H1 (cell line): ENCODE data around the gene VCPKMT. TPM values are rescaled to one million over a fixed set of nuclear protein-coding genes. Genes with fewer than 3 reads are reported as not detected.
A peak's percentile ranks its signal among the peaks of the same experiment; 100 is the strongest.

Source experiments
- CTCF ChIA-PET: fragments of 300-600 bp; sonication (Branson Sonifier 250); formaldehyde crosslinking; loops from one replicate; lab custom pipeline; 2021; ENCODE audit not compliant: partially characterized antibody; lab: Charles Lee
- POLR2A ChIA-PET: fragments of 300-600 bp; sonication (Branson Sonifier 250); formaldehyde crosslinking; loops from one replicate; lab custom pipeline; 2021; ENCODE audit warnings: inconsistent platforms; ENCODE audit not compliant: partially characterized antibody; lab: Charles Lee
- DNase-seq, 2 experiments: peaks; one replicate each; pipeline versions ENCODE4 v3.0.0 to v3.0.0-alpha.2; 2010 to 2022; ENCODE audit warnings: low spot score in 2 of 2, low read depth in 1 of 2, mixed read lengths in 1 of 2
- FAIRE-seq: peaks from 2 replicates; lab custom pipeline; 2011; peaks lifted over from hg19 to GRCh38; lab: Jason Lieb, UNC
- H2AFZ ChIP-seq: 2 replicates; pipeline ENCODE4 v1.8.1; 2012; ENCODE audit warnings: low read length, inconsistent platforms
- H2AK5ac ChIP-seq: 2 replicates; pipeline ENCODE4 v1.6.1; 2013; ENCODE audit warnings: low read depth, low read length
- H2BK120ac ChIP-seq: replicated peaks from 2 replicates; pipeline ENCODE3; 2013; ENCODE audit warnings: low read depth, low read length, inconsistent platforms
- H2BK12ac ChIP-seq: 2 replicates; pipeline ENCODE4 v1.6.1; 2013; ENCODE audit warnings: low read depth, low read length
- H2BK15ac ChIP-seq: 2 replicates; pipeline ENCODE4 v1.6.1; 2013; ENCODE audit warnings: low read length
- H2BK20ac ChIP-seq: 2 replicates; pipeline ENCODE4 v1.6.1; 2013; ENCODE audit warnings: low read length
- H2BK5ac ChIP-seq: 2 replicates; pipeline ENCODE4 v1.6.1; 2013; ENCODE audit warnings: low read depth, low read length
- H3K14ac ChIP-seq: 2 replicates; pipeline ENCODE4 v1.6.1; 2013; ENCODE audit warnings: inconsistent platforms; ENCODE audit not compliant: insufficient read length
- H3K18ac ChIP-seq: 2 replicates; pipeline ENCODE4 v1.6.1; 2013; ENCODE audit warnings: low read length; ENCODE audit errors: extremely low read depth
- H3K23ac ChIP-seq: 2 replicates; pipeline ENCODE4 v1.6.1; 2013; ENCODE audit warnings: inconsistent platforms; ENCODE audit not compliant: insufficient read length
- H3K23me2 ChIP-seq: 2 replicates; pipeline ENCODE4 v1.6.1; 2013; ENCODE audit warnings: low read depth, low read length
- H3K27ac ChIP-seq: 2 replicates; pipeline ENCODE4 v1.6.1; 2011; ENCODE audit warnings: low read depth, low read length, inconsistent platforms
- H3K27me3 ChIP-seq, 4 experiments: replicated peaks in 1 of 4; 1 replicate in 1 of 4; 2 replicates in 3 of 4; pipeline versions ENCODE4 v1.6.1 to v1.8.1; 2011 to 2013; ENCODE audit warnings: low read length in 3 of 4, mild to moderate bottlenecking in 3 of 4, inconsistent platforms in 2 of 4, mixed read lengths in 2 of 4, moderate library complexity in 1 of 4; ENCODE audit not compliant: control insufficient read depth in 3 of 4, insufficient read depth in 3 of 4; ENCODE audit errors: extremely low read depth in 1 of 4
- H3K36me3 ChIP-seq, 4 experiments: 2 replicates each; pipeline versions ENCODE4 v1.6.1 to v1.8.1; 2011 to 2013; ENCODE audit warnings: mild to moderate bottlenecking in 4 of 4, low read length in 3 of 4, moderate library complexity in 2 of 4, control low read depth in 1 of 4, inconsistent platforms in 1 of 4; ENCODE audit not compliant: insufficient read depth in 4 of 4, control insufficient read depth in 2 of 4
- H3K4ac ChIP-seq: replicated peaks from 2 replicates; pipeline ENCODE3; 2013; ENCODE audit warnings: low read length, low read depth, mixed read lengths, inconsistent platforms; ENCODE audit not compliant: insufficient read length
- H3K4me1 ChIP-seq, 4 experiments: replicated peaks in 1 of 4; 1 replicate in 1 of 4; 2 replicates in 3 of 4; pipeline versions ENCODE4 v1.6.1 to v1.8.1; 2011 to 2013; ENCODE audit warnings: low read length in 3 of 4, inconsistent platforms in 2 of 4, mixed read lengths in 1 of 4; ENCODE audit not compliant: insufficient read depth in 4 of 4, control insufficient read depth in 3 of 4
- H3K4me2 ChIP-seq, 2 experiments: 2 replicates each; pipeline versions ENCODE4 v1.6.1 to v1.8.1; 2011 to 2013; ENCODE audit warnings: low read depth in 2 of 2, low read length in 2 of 2, control low read depth in 1 of 2, inconsistent platforms in 1 of 2, mild to moderate bottlenecking in 1 of 2; ENCODE audit not compliant: insufficient read depth in 1 of 2
- H3K4me3 ChIP-seq, 4 experiments: fragments of 200-600, 300-600 bp in 1 of 4; sonication (generic), shearing (Covaris generic), sonication (Bioruptor Twin) in 1 of 4; 2 replicates each; pipeline versions ENCODE4 v1.5.1 to v1.8.1; 2011 to 2016; ENCODE audit warnings: low read length in 4 of 4, low read depth in 3 of 4, control low read depth in 2 of 4, inconsistent platforms in 2 of 4, mild to moderate bottlenecking in 2 of 4, mixed read lengths in 1 of 4, moderate library complexity in 1 of 4; ENCODE audit not compliant: insufficient read depth in 2 of 4; ENCODE audit errors: extremely low read depth in 1 of 4
- H3K56ac ChIP-seq: replicated peaks from 2 replicates; pipeline ENCODE3; 2013; ENCODE audit warnings: low read depth, mild to moderate bottlenecking, mixed read lengths, low read length, inconsistent platforms; ENCODE audit not compliant: insufficient read length
- H3K79me1 ChIP-seq: 2 replicates; pipeline ENCODE4 v1.6.1; 2013; ENCODE audit warnings: low read depth, low read length, control low read depth
- H3K79me2 ChIP-seq, 2 experiments: 2 replicates each; pipeline versions ENCODE4 v1.6.1 to v1.8.1; 2012 to 2013; ENCODE audit warnings: low read length in 2 of 2, mild to moderate bottlenecking in 2 of 2, inconsistent platforms in 1 of 2; ENCODE audit not compliant: insufficient read depth in 2 of 2, control insufficient read depth in 1 of 2
- H3K9ac ChIP-seq, 4 experiments: replicated peaks in 1 of 4; 1 replicate in 1 of 4; 2 replicates in 3 of 4; pipeline versions ENCODE4 v1.6.1 to v1.8.1; 2011 to 2013; ENCODE audit warnings: low read depth in 3 of 4, low read length in 3 of 4, control low read depth in 2 of 4, mild to moderate bottlenecking in 2 of 4, moderate library complexity in 2 of 4, inconsistent platforms in 1 of 4; ENCODE audit errors: extremely low read depth in 1 of 4
- H3K9me3 ChIP-seq, 2 experiments: 2 replicates each; pipeline versions ENCODE4 v1.6.1 to v1.8.1; 2012 to 2013; ENCODE audit warnings: mild to moderate bottlenecking in 2 of 2, moderate library complexity in 2 of 2, control low read depth in 1 of 2, inconsistent platforms in 1 of 2, low read depth in 1 of 2, low read length in 1 of 2, mixed read lengths in 1 of 2; ENCODE audit not compliant: insufficient read depth in 2 of 2
- H4K20me1 ChIP-seq, 2 experiments: replicated peaks in 1 of 2; 2 replicates each; pipeline versions ENCODE3 to v1.8.1; 2011 to 2013; ENCODE audit warnings: inconsistent platforms in 2 of 2, low read length in 2 of 2, mild to moderate bottlenecking in 1 of 2; ENCODE audit not compliant: insufficient read depth in 2 of 2, control insufficient read depth in 1 of 2
- H4K5ac ChIP-seq: 2 replicates; pipeline ENCODE4 v1.6.1; 2013; ENCODE audit warnings: low read length, low read depth, mixed read lengths, inconsistent platforms; ENCODE audit not compliant: insufficient read length
- H4K8ac ChIP-seq: 2 replicates; pipeline ENCODE4 v1.8.0; 2013; ENCODE audit warnings: mild to moderate bottlenecking, moderate library complexity, low read length, inconsistent platforms; ENCODE audit not compliant: insufficient read depth; ENCODE audit errors: extremely low read depth
- H4K91ac ChIP-seq: replicated peaks from 2 replicates; pipeline ENCODE3; 2013; ENCODE audit warnings: low read length, mixed read lengths, inconsistent platforms; ENCODE audit not compliant: insufficient read length
- ASH2L ChIP-seq: fragments of 200-600, 300-600 bp; sonication (generic); IDR thresholded peaks from one replicate; pipeline ENCODE4 v1.7.1; 2017; ENCODE audit warnings: low read length
- CBX8 ChIP-seq: fragments of 300-800, 300-1000 bp; sonication (generic); IDR thresholded peaks from 2 replicates; pipeline ENCODE4 v1.7.1; 2016; ENCODE audit warnings: low read depth, low read length, borderline replicate concordance
- CHD1 ChIP-seq: IDR thresholded peaks from 2 replicates; pipeline ENCODE4 v1.6.1; 2012; ENCODE audit warnings: low read depth, low read length, improper control_type of control experiment
- HDAC6 ChIP-seq: IDR thresholded peaks from one replicate; pipeline ENCODE4 v1.7.1; 2012; ENCODE audit warnings: low read depth, mild to moderate bottlenecking, inconsistent platforms, low read length, moderate library complexity
- KDM5A ChIP-seq: fragments of 200-600 bp; IDR thresholded peaks from 2 replicates; pipeline ENCODE4 v1.7.1; 2012; ENCODE audit warnings: mild to moderate bottlenecking, low read length, inconsistent platforms, mixed read lengths
- NANOG ChIP-seq: IDR thresholded peaks from 2 replicates; pipeline ENCODE4 v1.6.1; 2011; ENCODE audit warnings: low read length, low read depth, mild to moderate bottlenecking, inconsistent platforms; ENCODE audit not compliant: insufficient read depth, poor library complexity, severe bottlenecking
- POLR2AphosphoS5 ChIP-seq: IDR thresholded peaks from 2 replicates; pipeline ENCODE4 v1.6.1; 2011; ENCODE audit warnings: low read depth, low read length
- POU5F1 ChIP-seq: IDR thresholded peaks from 2 replicates; pipeline ENCODE4 v1.6.1; 2011; ENCODE audit warnings: low read depth, mild to moderate bottlenecking, low read length, moderate library complexity
- RFX5 ChIP-seq: IDR thresholded peaks from 2 replicates; pipeline ENCODE4 v1.6.1; 2011; ENCODE audit warnings: low read depth, low read length, improper control_type of control experiment, borderline replicate concordance
- RNF2 ChIP-seq: fragments of 200-900, 300-1000 bp; sonication (generic); IDR thresholded peaks from 2 replicates; pipeline ENCODE4 v1.7.1; 2016; ENCODE audit warnings: borderline replicate concordance, low read depth, mild to moderate bottlenecking, antibody characterized with exemption, low read length; ENCODE audit not compliant: poor library complexity, severe bottlenecking; ENCODE audit errors: missing control alignments
- SIN3A ChIP-seq, 2 experiments: IDR thresholded peaks in 1 of 2; conservative IDR thresholded peaks in 1 of 2; 2 replicates each; pipeline ENCODE4 v1.6.1; 2011 to 2012; ENCODE audit warnings: low read length in 2 of 2, improper control_type of control experiment in 1 of 2, low read depth in 1 of 2, mild to moderate bottlenecking in 1 of 2
- TCF12 ChIP-seq: IDR thresholded peaks from 2 replicates; pipeline ENCODE4 v1.6.1; 2011; ENCODE audit warnings: low read depth, mild to moderate bottlenecking, low read length
- WGBS, 2 experiments: shearing (Covaris generic) in 1 of 2; methylation state at CpG; one replicate each; pipeline versions ENCODE4 v1.1.6 to v1.1.7; 2013 to 2015; ENCODE audit warnings: low lambda C conversion rate in 2 of 2, mixed read lengths in 2 of 2, inconsistent platforms in 1 of 2, low coverage in 1 of 2, missing lambda C conversion rate in 1 of 2; ENCODE audit not compliant: insufficient replicate concordance in 2 of 2, insufficient coverage in 1 of 2, insufficient read length in 1 of 2; ENCODE audit errors: extremely low coverage in 1 of 2, missing lambda C conversion rate in 1 of 2; 5-methylcytosine and 5-hydroxymethylcytosine counted together
- polyA plus RNA-seq, 7 experiments: library from polyadenylated mRNA; depleted of rRNA in 3 of 7; stranded (reverse) in 5 of 7; unstranded in 2 of 7; fragments of >200 nt in 5 of 7; fragments of 200-250 nt in 2 of 7; gene quantifications; 1 replicate in 5 of 7; 2 replicates in 1 of 7; 4 replicates in 1 of 7; pipeline versions ENCODE4 v1.2.1 to v1.2.3, GENCODE V29; 2011 to 2013; ENCODE audit warnings: missing spikeins in 2 of 7, mixed read lengths in 2 of 7
- total RNA-seq: library from RNA; stranded (reverse); fragmentation: NEBNext Ultra II Directional; extraction: Animal tissue kit (Norgen Biotek cat#: 25700); gene quantifications from 2 replicates; pipeline ENCODE4 v1.2.1, GENCODE V29; 2021

VCPKMT gene
- total and polyA plus RNA-seq, 2 of the 8 experiments (the other 6 are each of a cell fraction or from before 2014, with no cell fraction given), result 3.8 to 7.1 TPM

DNA sequence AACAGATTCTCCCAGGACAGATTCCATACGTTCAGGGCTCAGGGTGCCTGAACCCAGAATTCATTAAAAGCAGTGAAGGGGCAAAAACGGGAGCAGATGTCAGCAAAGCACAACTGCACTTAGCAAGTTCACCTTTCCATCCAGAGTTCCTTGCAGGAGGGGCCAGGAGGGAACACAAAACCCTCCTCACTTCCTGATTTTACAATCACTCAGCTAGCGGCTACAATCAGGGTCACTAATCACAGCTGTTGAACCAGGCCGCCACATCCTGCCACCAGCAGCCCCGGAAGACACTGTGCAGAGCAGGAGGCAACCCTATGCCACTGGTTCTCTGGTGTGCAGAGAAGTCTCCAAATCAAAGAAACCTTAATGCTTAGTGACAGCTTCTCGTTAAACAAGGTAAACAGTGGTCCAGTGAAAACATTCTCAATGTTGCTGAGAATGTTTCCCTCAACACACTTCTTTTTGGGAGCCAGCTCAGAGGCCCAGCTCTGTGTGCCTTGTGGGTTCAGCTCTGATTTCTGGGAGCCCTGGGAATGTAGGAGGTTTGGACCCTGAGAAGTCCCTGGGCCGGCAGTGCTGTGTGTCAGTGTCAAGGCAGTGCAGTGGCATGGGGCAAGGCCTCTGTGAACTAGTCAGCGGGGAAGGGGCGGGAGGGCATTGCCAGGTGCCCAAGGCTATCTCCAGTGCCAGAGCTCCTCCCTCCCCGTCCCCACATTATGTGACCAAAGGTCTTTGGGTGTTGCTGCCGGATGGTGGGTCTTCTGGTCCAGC, 54.5 kb downstream of the VCPKMT start:
- no peak for FAIRE-seq
- TF ChIP-seq RNF2 (no peak), POU5F1 (no peak), CHD1 (no peak), SIN3A (conservative IDR thresholded peaks at IDR 0.05 in 1 of 2, IDR thresholded peaks at IDR 0.05 in 1 of 2; ENCODE audit: low read depth in 1 of 2, low read length in 2 of 2) (no peak), CBX8 (no peak), RFX5 (no peak), ASH2L (no peak), NANOG (no peak), TCF12 (no peak), KDM5A (no peak), HDAC6 (no peak), POLR2AphosphoS5 (no peak)

More for the DNA sequence above, 54.5 kb downstream of the VCPKMT start:
- 0 out of 2 replicates have a peak overlapping the region, but pooled peaks have one; percentile 72 for H2BK20ac ChIP-seq
- H2BK120ac ChIP-seq, result no peak overlapping the region
- peak overlapping the region; percentile 75; the same call in 1 of the 2 replicates for H2AFZ ChIP-seq
- H3K27ac ChIP-seq, result no peak overlapping the region
- H3K36me3 ChIP-seq, result no peaks in the 10 kb centered on the region
- ChIA-PET CTCF (interaction anchor here (0.6 to 3.0 kb wide), 15 partner anchors 12 to 200 kb away, joined by 3 to 10 read pairs (median 5); no protein-coding TSS in a partner anchor), POLR2A (no interaction called here)
- H3K4ac ChIP-seq, result no peak overlapping the region
- no peak for DNase-seq
- H4K91ac ChIP-seq, result no peak overlapping the region
- no peak overlapping the region for H3K9ac ChIP-seq
- no peaks in the 10 kb centered on the region for H3K79me1 ChIP-seq
- no peak overlapping the region for H3K23ac ChIP-seq
- H3K9me3 ChIP-seq, result no peaks in the 10 kb centered on the region
- no peak overlapping the region for H3K4me3 ChIP-seq
- no peaks in the 10 kb centered on the region for H3K23me2 ChIP-seq
- no peak overlapping the region for H2BK15ac ChIP-seq
- no peaks in the 10 kb centered on the region for H4K20me1 ChIP-seq
- WGBS, 2 experiments, result 90% methylated on average over 11 of the region's 11 CpGs; no CpG with 5 or more reads in 1 of the 2 experiments
- no peak overlapping the region for H4K5ac ChIP-seq
- H2AK5ac ChIP-seq, result no peak overlapping the region
- H2BK12ac ChIP-seq, result peak overlapping the region; percentile 95
- H3K27me3 ChIP-seq, result no peaks in the 10 kb centered on the region; a peak in 1 of 7 replicates
- peak overlapping the region; percentile 78; the same call in 1 of the 2 replicates for H3K18ac ChIP-seq
- H4K8ac ChIP-seq, result no peak overlapping the region
- no peak overlapping the region for H3K4me2 ChIP-seq
- H3K4me1 ChIP-seq, result peaks cover 5 to 13% (median 9%) of the 10 kb centered on the region in 4 experiments; a peak in 6 of 7 replicates
- no peak overlapping the region for H3K56ac ChIP-seq
- H2BK5ac ChIP-seq, result peak overlapping the region; percentile 66; the same call in 1 of the 2 replicates
- H3K14ac ChIP-seq, result no peak overlapping the region
- H3K79me2 ChIP-seq, result no peaks in the 10 kb centered on the region
